ENCODE data around the gene CHP1. TPM values are rescaled to one million over a fixed set of nuclear protein-coding genes. Genes with fewer than 3 reads are reported as not detected.
"Not testable (repeated sequence)": the region's sequence is repeated elsewhere in the genome, so short reads cannot be mapped to it uniquely, and the experiment has no call there.

The CHP1 gene
- total RNA-seq, 1 donor from 2014 or later: 76.3 TPM

DNA sequence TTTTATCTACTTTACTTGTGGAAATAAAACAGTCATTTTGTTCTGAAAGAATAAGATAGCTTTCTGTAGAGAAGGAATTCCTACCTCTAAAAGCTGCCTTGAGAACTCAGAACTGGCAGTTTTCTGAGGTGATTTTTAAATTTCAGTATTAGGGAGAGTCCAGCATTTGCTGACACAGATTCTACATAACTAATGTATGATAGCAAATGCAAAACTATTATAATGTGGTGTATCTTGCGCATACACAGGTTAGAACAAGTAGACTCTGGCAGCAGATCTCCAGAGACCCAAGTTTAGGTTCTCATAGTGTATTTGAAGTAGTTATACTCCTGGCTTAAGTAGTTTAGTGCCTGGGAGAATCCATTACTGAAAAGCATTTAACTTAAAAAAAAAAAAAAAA is 70.5 kb downstream of the CHP1 start:
- TF ChIP-seq, protein P1, sequence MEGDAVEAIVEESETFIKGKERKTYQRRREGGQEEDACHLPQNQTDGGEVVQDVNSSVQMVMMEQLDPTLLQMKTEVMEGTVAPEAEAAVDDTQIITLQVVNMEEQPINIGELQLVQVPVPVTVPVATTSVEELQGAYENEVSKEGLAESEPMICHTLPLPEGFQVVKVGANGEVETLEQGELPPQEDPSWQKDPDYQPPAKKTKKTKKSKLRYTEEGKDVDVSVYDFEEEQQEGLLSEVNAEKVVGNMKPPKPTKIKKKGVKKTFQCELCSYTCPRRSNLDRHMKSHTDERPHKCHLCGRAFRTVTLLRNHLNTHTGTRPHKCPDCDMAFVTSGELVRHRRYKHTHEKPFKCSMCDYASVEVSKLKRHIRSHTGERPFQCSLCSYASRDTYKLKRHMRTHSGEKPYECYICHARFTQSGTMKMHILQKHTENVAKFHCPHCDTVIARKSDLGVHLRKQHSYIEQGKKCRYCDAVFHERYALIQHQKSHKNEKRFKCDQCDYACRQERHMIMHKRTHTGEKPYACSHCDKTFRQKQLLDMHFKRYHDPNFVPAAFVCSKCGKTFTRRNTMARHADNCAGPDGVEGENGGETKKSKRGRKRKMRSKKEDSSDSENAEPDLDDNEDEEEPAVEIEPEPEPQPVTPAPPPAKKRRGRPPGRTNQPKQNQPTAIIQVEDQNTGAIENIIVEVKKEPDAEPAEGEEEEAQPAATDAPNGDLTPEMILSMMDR (conservative IDR thresholded peaks at IDR 0.05): no peak
- H3K27ac Mint-ChIP-seq (ENCODE audit: unreplicated experiment): no peak overlapping the region
- H3K4me3 Mint-ChIP-seq: no peak overlapping the region
- H3K9me3 Mint-ChIP-seq: no peaks in the 10 kb centered on the region
- no peak for DNase-seq (ENCODE audit: low read depth, low spot score)
- no peaks in the 10 kb centered on the region for H3K27me3 Mint-ChIP-seq (ENCODE audit: low read depth)
- H3K36me3 Mint-ChIP-seq (ENCODE audit: low read depth): peaks cover 10% of the 10 kb centered on the region
- no peaks in the 10 kb centered on the region for H3K4me1 Mint-ChIP-seq

DNA sequence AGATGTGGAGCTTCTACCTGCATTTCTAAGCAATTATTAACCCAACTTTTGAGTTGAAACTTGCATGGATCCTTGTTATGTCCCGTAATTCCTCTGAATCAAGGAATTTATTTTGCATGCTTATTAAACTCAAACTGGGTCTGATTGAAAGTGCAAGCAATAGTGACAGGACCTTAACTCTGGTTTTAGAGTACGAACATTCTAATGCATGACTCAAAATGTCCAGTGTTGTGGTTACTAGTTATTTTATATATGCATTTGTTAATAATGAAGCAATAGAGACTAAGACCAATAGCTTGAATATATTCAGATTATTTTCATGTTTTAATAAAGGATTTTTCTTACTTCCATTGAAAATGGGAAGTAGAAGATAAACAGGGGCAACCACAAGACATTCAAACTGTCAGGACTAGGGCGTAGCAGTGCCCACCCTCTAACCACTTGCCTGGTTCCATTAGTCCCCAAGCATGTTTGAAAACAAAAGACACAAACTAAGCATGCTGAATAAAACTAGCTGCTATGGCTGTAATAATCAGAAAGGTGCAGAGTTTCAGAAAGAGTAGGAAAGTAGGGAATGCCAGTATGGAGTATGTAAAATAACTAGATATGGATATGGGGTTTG is 73.2 kb downstream of the CHP1 start:
- DNase-seq (ENCODE audit: low read depth, low spot score): no peak
- H3K4me3 Mint-ChIP-seq: no peak overlapping the region
- TF ChIP-seq, protein P1 (conservative IDR thresholded peaks at IDR 0.05): no peak
- H3K27ac Mint-ChIP-seq (ENCODE audit: unreplicated experiment): no peak overlapping the region
- H3K27me3 Mint-ChIP-seq (ENCODE audit: low read depth): no peaks in the 10 kb centered on the region
- H3K4me1 Mint-ChIP-seq: no peaks in the 10 kb centered on the region
- H3K9me3 Mint-ChIP-seq: no peaks in the 10 kb centered on the region
- H3K36me3 Mint-ChIP-seq (ENCODE audit: low read depth): peaks cover 5% of the 10 kb centered on the region

DNA sequence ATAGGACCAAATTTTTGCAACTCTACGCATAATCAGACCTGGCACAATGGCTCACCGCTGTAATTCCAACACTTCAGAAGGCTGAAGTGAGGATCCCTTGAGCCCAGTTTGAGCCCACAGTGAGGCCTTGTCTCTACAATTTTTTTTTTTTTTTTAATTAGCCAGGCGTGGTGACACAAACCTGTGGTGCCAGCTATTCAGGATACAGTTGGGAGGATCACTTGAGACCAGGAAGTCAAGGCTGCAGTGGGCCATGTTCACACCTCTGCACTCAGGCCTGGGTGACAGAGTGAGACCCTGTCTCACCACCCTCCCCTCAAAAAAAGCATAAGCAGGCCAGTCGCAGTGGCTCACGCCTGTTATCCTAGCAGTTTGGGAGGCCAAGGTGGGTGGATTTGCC is 76.6 kb downstream of the CHP1 start:
- Mint-ChIP-seq H3K4me3 (no peak overlapping the region), H3K36me3 (ENCODE audit: low read depth) (peaks cover under 1% of the 10 kb centered on the region), H3K9me3 (no peaks in the 10 kb centered on the region), H3K4me1 (no peaks in the 10 kb centered on the region), H3K27me3 (ENCODE audit: low read depth) (no peaks in the 10 kb centered on the region), H3K27ac (ENCODE audit: unreplicated experiment) (no peak overlapping the region)
- no peak for DNase-seq (ENCODE audit: low read depth, low spot score)
- TF ChIP-seq, protein P1 (conservative IDR thresholded peaks at IDR 0.05): no peak

DNA sequence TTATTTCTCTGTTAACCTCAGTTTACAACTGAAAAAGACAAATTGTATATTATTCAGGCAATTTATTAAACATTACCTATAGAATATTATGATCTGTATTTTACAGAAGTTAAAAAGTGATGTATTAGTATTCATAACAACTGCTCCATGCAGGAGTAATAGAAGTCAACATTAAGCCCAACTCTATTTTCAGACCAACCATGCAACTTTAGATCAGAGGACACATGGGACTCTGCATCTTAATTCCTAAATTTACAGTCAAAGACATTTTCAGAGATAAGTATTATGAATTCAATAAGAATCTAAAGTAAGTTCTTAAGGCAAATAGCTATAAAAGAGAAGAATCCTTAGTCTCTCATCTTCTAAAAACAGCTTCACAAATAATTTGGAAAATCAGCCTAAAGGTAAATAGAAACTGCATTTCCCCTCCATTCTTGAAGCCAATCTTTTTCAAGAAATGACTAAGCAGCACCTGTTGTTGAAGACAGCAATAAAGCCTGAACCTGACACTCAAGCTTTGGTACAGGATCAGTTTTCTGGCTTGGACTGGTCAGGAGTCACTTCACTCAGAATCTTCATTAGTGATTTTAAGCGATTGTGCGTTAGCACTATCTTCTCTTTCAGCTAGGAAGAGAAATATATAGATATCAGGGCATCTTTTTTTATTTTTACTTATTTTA is 78.3 kb downstream of the CHP1 start:
- Mint-ChIP-seq H3K27me3 (ENCODE audit: low read depth) (no peaks in the 10 kb centered on the region), H3K4me3 (no peak overlapping the region), H3K36me3 (ENCODE audit: low read depth) (peaks cover 5% of the 10 kb centered on the region), H3K27ac (ENCODE audit: unreplicated experiment) (no peak overlapping the region), H3K9me3 (no peaks in the 10 kb centered on the region), H3K4me1 (no peaks in the 10 kb centered on the region)
- DNase-seq (ENCODE audit: low read depth, low spot score): no peak
- TF ChIP-seq, protein P1 (conservative IDR thresholded peaks at IDR 0.05): no peak

DNA sequence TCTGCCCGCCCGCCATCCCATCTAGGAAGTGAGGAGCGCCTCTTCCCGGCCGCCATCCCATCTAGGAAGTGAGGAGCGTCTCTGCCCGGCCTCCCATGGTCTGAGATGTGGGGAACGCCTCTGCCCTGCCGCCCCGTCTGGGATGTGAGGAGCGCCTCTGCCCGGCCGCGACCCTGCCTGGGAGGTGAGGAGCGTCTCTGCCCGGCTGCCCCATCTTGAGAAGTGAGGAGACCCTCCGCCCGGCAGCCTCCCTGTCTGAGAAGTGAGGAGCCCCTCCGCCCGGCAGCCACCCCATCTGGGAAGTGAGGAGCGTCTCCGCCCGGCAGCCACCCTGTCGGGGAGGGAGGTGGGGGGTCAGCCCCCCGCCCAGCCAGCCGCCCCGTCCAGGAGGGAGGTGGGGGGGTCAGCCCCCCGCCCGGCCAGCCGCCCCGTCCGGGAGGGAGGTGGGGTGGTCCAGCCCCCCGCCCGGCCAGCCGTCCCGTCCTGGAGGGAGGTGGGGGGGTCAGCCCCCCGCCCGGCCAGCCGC is 89.8 kb downstream of the CHP1 start:
- not testable (repeated sequence) for H3K4me1 Mint-ChIP-seq; H3K27me3 Mint-ChIP-seq (ENCODE audit: low read depth); H3K27ac Mint-ChIP-seq (ENCODE audit: unreplicated experiment); H3K9me3 Mint-ChIP-seq; H3K4me3 Mint-ChIP-seq; DNase-seq (ENCODE audit: low read depth, low spot score)
- peaks cover 26% of the 10 kb centered on the region for H3K36me3 Mint-ChIP-seq (ENCODE audit: low read depth)

DNA sequence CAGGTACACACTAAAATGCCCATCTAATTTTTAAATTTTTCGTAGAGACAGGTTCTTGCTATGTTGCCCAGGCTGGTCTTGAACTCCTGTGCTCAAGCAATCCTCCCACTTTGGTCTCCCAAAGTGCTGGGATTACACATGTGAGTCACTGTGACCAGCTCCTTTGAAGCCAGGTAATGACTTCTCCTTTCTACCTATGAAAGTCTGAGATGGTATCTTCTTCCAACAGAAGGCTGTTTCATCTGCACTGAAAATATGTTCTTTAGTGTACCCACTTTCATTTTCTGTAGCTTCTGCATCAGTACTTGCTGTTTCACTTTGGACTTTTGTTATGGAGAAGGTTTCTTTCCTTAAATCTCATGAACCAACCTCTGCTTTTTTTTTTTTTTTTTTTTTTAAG is 92.5 kb downstream of the CHP1 start:
- TF ChIP-seq, protein P1 (conservative IDR thresholded peaks at IDR 0.05): no peak
- Mint-ChIP-seq H3K27me3 (ENCODE audit: low read depth) (no peaks in the 10 kb centered on the region), H3K36me3 (ENCODE audit: low read depth) (peaks cover 28% of the 10 kb centered on the region), H3K9me3 (no peaks in the 10 kb centered on the region), H3K27ac (ENCODE audit: unreplicated experiment) (no peak overlapping the region), H3K4me1 (no peaks in the 10 kb centered on the region), H3K4me3 (no peak overlapping the region)
- no peak for DNase-seq (ENCODE audit: low read depth, low spot score)

Measured in neural crest cell (in vitro differentiated cells).